ENCODE results near the gene CRTC1.

DNA sequence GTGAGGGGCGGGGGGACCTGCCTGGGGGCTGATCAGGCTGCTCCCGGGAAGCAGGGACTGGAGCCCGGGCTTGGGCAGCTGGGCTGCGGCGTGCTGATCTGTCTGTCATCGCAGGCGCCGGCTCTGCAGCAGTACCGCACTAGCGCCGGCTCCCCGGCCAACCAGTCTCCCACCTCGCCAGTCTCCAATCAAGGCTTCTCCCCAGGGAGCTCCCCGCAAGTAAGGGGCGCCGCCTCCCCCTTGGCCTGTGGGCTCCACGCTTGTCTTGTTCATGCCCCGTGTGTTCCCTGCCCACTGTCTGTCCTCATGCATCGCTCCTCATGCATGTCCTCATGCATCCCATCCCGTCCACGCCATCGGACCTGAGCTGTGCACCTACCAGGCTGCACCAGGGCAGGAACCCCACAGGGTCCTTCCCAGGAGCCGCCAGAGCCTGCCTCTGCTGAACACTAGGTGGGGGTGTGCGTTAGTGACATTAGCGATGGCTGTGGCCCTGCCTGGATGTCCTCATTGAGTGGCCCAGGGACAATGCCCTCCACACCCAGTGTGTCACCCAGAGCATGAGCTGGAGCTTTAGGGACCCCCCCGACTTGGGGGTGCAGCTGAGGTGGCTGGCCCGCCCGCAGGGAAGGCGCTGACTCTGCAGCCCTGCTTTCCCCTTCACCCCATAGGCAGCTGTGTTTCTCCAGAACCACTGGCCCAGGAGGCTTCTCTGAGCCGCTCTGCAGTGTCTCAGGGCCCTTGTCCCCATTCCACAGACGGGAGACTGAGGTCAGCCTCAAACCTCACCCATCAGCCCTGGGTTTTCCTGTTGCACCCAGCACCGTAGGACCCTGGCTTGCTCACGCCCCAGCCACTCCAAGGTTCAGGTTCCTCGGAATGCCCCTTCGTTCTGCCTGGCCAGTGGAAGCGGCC is 88.1 kb downstream of the CRTC1 start:
- TF ChIP-seq, protein P1, sequence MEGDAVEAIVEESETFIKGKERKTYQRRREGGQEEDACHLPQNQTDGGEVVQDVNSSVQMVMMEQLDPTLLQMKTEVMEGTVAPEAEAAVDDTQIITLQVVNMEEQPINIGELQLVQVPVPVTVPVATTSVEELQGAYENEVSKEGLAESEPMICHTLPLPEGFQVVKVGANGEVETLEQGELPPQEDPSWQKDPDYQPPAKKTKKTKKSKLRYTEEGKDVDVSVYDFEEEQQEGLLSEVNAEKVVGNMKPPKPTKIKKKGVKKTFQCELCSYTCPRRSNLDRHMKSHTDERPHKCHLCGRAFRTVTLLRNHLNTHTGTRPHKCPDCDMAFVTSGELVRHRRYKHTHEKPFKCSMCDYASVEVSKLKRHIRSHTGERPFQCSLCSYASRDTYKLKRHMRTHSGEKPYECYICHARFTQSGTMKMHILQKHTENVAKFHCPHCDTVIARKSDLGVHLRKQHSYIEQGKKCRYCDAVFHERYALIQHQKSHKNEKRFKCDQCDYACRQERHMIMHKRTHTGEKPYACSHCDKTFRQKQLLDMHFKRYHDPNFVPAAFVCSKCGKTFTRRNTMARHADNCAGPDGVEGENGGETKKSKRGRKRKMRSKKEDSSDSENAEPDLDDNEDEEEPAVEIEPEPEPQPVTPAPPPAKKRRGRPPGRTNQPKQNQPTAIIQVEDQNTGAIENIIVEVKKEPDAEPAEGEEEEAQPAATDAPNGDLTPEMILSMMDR (IDR thresholded peaks at IDR 0.05; ENCODE audit: low read depth, low read length, poor library complexity, severe bottlenecking): peak; percentile 41
- no peak for TF ChIP-seq EZH2phosphoT487 (IDR thresholded peaks at IDR 0.05; ENCODE audit: borderline replicate concordance, low read length)

Data from DOHH2 (cell line).